ENCODE results near the gene SORCS2. TPM values are rescaled to one million over a fixed set of nuclear protein-coding genes. Genes with fewer than 3 reads are reported as not detected.

Gene SORCS2
- total RNA-seq, 1 donor from 2014 or later, result 3.0 TPM

GRCh38 chr4:7692451-7693236 lies 500.3 kb downstream of the SORCS2 start:
- Mint-ChIP-seq H3K36me3 (ENCODE audit: unreplicated experiment) (no peaks in the 10 kb centered on the region), H3K4me1 (ENCODE audit: unreplicated experiment) (no peaks in the 10 kb centered on the region), H3K27ac (ENCODE audit: unreplicated experiment) (no peak overlapping the region), H3K9me3 (ENCODE audit: unreplicated experiment) (no peaks in the 10 kb centered on the region), H3K27me3 (ENCODE audit: unreplicated experiment) (peaks cover 9% of the 10 kb centered on the region), H3K4me3 (ENCODE audit: unreplicated experiment) (no peak overlapping the region)
- DNase-seq (ENCODE audit: extremely low spot score, unreplicated experiment), result no peak
- TF ChIP-seq CTCF (IDR thresholded peaks at IDR 0.05), result no peak

GRCh38 chr4:7693237-7693608 lies 500.9 kb downstream of the SORCS2 start:
- Mint-ChIP-seq H3K27me3 (ENCODE audit: unreplicated experiment) (peaks cover 5% of the 10 kb centered on the region), H3K27ac (ENCODE audit: unreplicated experiment) (no peak overlapping the region), H3K9me3 (ENCODE audit: unreplicated experiment) (no peaks in the 10 kb centered on the region), H3K36me3 (ENCODE audit: unreplicated experiment) (no peaks in the 10 kb centered on the region), H3K4me3 (ENCODE audit: unreplicated experiment) (no peak overlapping the region), H3K4me1 (ENCODE audit: unreplicated experiment) (no peaks in the 10 kb centered on the region)
- TF ChIP-seq CTCF (IDR thresholded peaks at IDR 0.05), result no peak
- no peak for DNase-seq (ENCODE audit: extremely low spot score, unreplicated experiment)

GRCh38 chr4:7693711-7694110 lies 501.4 kb downstream of the SORCS2 start:
- H3K4me1 Mint-ChIP-seq (ENCODE audit: unreplicated experiment), result peaks cover 3% of the 10 kb centered on the region
- no peaks in the 10 kb centered on the region for H3K36me3 Mint-ChIP-seq (ENCODE audit: unreplicated experiment)
- no peaks in the 10 kb centered on the region for H3K9me3 Mint-ChIP-seq (ENCODE audit: unreplicated experiment)
- H3K4me3 Mint-ChIP-seq (ENCODE audit: unreplicated experiment), result no peak overlapping the region
- no peak for TF ChIP-seq CTCF (IDR thresholded peaks at IDR 0.05)
- DNase-seq (ENCODE audit: extremely low spot score, unreplicated experiment), result no peak
- peaks cover 9% of the 10 kb centered on the region for H3K27me3 Mint-ChIP-seq (ENCODE audit: unreplicated experiment)
- H3K27ac Mint-ChIP-seq (ENCODE audit: unreplicated experiment), result no peak overlapping the region

GRCh38 chr4:7694324-7694723 lies 502.0 kb downstream of the SORCS2 start:
- no peak overlapping the region for H3K27ac Mint-ChIP-seq (ENCODE audit: unreplicated experiment)
- no peaks in the 10 kb centered on the region for H3K9me3 Mint-ChIP-seq (ENCODE audit: unreplicated experiment)
- no peak overlapping the region for H3K4me3 Mint-ChIP-seq (ENCODE audit: unreplicated experiment)
- no peaks in the 10 kb centered on the region for H3K36me3 Mint-ChIP-seq (ENCODE audit: unreplicated experiment)
- TF ChIP-seq CTCF (IDR thresholded peaks at IDR 0.05), result no peak
- peaks cover 12% of the 10 kb centered on the region for H3K27me3 Mint-ChIP-seq (ENCODE audit: unreplicated experiment)
- H3K4me1 Mint-ChIP-seq (ENCODE audit: unreplicated experiment), result peaks cover 6% of the 10 kb centered on the region
- no peak for DNase-seq (ENCODE audit: extremely low spot score, unreplicated experiment)

- DNase-seq (ENCODE audit: extremely low spot score, unreplicated experiment), result no peak
- Mint-ChIP-seq H3K9me3 (ENCODE audit: unreplicated experiment) (no peaks in the 10 kb centered on the region), H3K27ac (ENCODE audit: unreplicated experiment) (no peak overlapping the region), H3K27me3 (ENCODE audit: unreplicated experiment) (peaks cover 23% of the 10 kb centered on the region), H3K36me3 (ENCODE audit: unreplicated experiment) (no peaks in the 10 kb centered on the region), H3K4me1 (ENCODE audit: unreplicated experiment) (peaks cover 9% of the 10 kb centered on the region), H3K4me3 (ENCODE audit: unreplicated experiment) (no peak overlapping the region)
- no peak for TF ChIP-seq CTCF (IDR thresholded peaks at IDR 0.05)
Observed at GRCh38 chr4:7697343-7697742, 505.0 kb downstream of the SORCS2 start.
